HUES6 (cell line): ENCODE results near the gene BCAP31.
"Not testable (repeated sequence)": the region's sequence is repeated elsewhere in the genome, so short reads cannot be mapped to it uniquely, and the experiment has no call there.

Experiments
- H3K27ac ChIP-seq: 2 replicates; pipeline ENCODE4 v1.7.0; 2013; ENCODE audit warnings: low read depth, mild to moderate bottlenecking, low read length, inconsistent platforms
- H3K27me3 ChIP-seq: 2 replicates; pipeline ENCODE4 v1.6.1; 2013; ENCODE audit warnings: low read length; ENCODE audit not compliant: control insufficient read depth, insufficient read depth
- H3K36me3 ChIP-seq: 2 replicates; pipeline ENCODE4 v1.6.1; 2013; ENCODE audit warnings: low read length; ENCODE audit not compliant: control insufficient read depth, insufficient read depth
- H3K4me1 ChIP-seq: 2 replicates; pipeline ENCODE4 v1.6.1; 2013; ENCODE audit warnings: low read length; ENCODE audit not compliant: control insufficient read depth, insufficient read depth
- H3K4me3 ChIP-seq: 2 replicates; pipeline ENCODE4 v1.5.1; 2013; ENCODE audit warnings: low read depth, low read length
- H3K9ac ChIP-seq: one replicate; pipeline ENCODE4 v1.6.1; 2013; ENCODE audit warnings: mild to moderate bottlenecking, low read length
- H3K9me3 ChIP-seq: 2 replicates; pipeline ENCODE4 v1.6.1; 2013; ENCODE audit warnings: low read depth, low read length; ENCODE audit not compliant: control insufficient read depth, insufficient read depth

The BCAP31 gene

GRCh38 chrX:153707406-153707805, 16.8 kb downstream of the BCAP31 start:
- H3K27ac ChIP-seq = no peak overlapping the region
- H3K4me3 ChIP-seq = no peak overlapping the region
- peaks cover 10% of the 10 kb centered on the region; the same call in 1 of the 2 replicates for H3K4me1 ChIP-seq
- peaks cover 77% of the 10 kb centered on the region for H3K36me3 ChIP-seq
- peaks cover 7% of the 10 kb centered on the region; the same call in 1 of the 2 replicates for H3K9me3 ChIP-seq
- no peak overlapping the region for H3K9ac ChIP-seq
- H3K27me3 ChIP-seq = no peaks in the 10 kb centered on the region

DNA sequence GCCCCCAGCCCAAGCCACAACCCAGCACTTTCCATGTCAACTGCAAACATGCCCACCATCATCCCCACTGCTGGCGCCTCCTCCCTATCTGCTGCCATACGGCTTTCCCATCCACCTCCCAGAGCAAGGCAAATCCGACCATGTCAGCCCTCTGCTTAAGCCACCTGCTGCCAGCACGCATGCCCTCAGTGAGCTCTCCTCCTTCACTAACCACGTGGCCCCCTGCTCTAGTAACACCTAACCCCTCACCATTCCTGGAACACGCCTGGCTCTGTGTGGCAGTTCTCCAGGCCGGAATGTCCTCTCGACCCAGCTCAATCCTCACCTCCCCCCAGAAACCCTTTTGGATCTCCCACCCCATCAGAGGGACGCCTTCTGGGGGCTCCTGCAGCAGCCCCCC, 17.4 kb downstream of the BCAP31 start:
- peaks cover 7% of the 10 kb centered on the region; the same call in 1 of the 2 replicates for H3K9me3 ChIP-seq
- peaks cover 82% of the 10 kb centered on the region for H3K36me3 ChIP-seq
- H3K27me3 ChIP-seq = no peaks in the 10 kb centered on the region
- H3K27ac ChIP-seq = no peak overlapping the region
- no peak overlapping the region for H3K9ac ChIP-seq
- no peak overlapping the region for H3K4me3 ChIP-seq
- H3K4me1 ChIP-seq = peaks cover 10% of the 10 kb centered on the region; the same call in 1 of the 2 replicates

- not testable (repeated sequence) for H3K27ac ChIP-seq, H3K27me3 ChIP-seq, H3K4me3 ChIP-seq, H3K9me3 ChIP-seq, H3K9ac ChIP-seq
- Histone ChIP-seq H3K36me3 (peaks cover 87% of the 10 kb centered on the region), H3K4me1 (peaks cover 10% of the 10 kb centered on the region; the same call in 1 of the 2 replicates)
These were observed 18.7 kb downstream of the BCAP31 start for GRCh38 chrX:153705403-153706060.

- Histone ChIP-seq H3K4me1 (peaks cover 10% of the 10 kb centered on the region; the same call in 1 of the 2 replicates), H3K36me3 (peaks cover 84% of the 10 kb centered on the region), H3K9me3 (peaks cover 10% of the 10 kb centered on the region; the same call in 1 of the 2 replicates)
- not testable (repeated sequence) for H3K27me3 ChIP-seq, H3K4me3 ChIP-seq, H3K9ac ChIP-seq, H3K27ac ChIP-seq
These were observed 19.4 kb downstream of the BCAP31 start for GRCh38 chrX:153704631-153705402.

GRCh38 chrX:153704021-153704526, 20.1 kb downstream of the BCAP31 start:
- Histone ChIP-seq H3K9me3 (peaks cover 10% of the 10 kb centered on the region; the same call in 1 of the 2 replicates), H3K36me3 (peaks cover 84% of the 10 kb centered on the region), H3K27me3 (no peaks in the 10 kb centered on the region), H3K9ac (no peak overlapping the region), H3K4me1 (peaks cover 10% of the 10 kb centered on the region; the same call in 1 of the 2 replicates), H3K4me3 (no peak overlapping the region), H3K27ac (no peak overlapping the region)

DNA sequence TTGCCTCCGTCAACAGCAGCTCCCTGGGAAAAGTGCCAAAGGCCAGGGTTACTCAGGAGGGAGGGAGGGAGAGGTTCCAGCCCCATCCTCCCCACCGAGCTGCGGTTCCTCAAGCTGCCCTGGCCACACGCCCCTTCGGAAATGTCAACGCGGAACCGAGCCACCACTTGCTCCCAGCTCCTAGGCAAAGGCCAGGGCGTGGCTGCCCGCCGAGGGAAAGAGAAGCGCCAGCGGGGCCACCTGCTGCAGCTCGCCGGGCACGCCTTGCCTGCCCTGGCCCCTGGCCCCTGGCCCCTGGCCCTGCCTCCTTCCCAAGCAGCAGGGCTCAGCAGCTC, 21.2 kb downstream of the BCAP31 start:
- H3K4me3 ChIP-seq = no peak overlapping the region
- peaks cover 79% of the 10 kb centered on the region for H3K36me3 ChIP-seq
- peaks cover 10% of the 10 kb centered on the region; the same call in 1 of the 2 replicates for H3K9me3 ChIP-seq
- H3K27ac ChIP-seq = no peak overlapping the region
- H3K9ac ChIP-seq = no peak overlapping the region
- H3K27me3 ChIP-seq = no peaks in the 10 kb centered on the region
- peaks cover 3% of the 10 kb centered on the region; the same call in 1 of the 2 replicates for H3K4me1 ChIP-seq

DNA sequence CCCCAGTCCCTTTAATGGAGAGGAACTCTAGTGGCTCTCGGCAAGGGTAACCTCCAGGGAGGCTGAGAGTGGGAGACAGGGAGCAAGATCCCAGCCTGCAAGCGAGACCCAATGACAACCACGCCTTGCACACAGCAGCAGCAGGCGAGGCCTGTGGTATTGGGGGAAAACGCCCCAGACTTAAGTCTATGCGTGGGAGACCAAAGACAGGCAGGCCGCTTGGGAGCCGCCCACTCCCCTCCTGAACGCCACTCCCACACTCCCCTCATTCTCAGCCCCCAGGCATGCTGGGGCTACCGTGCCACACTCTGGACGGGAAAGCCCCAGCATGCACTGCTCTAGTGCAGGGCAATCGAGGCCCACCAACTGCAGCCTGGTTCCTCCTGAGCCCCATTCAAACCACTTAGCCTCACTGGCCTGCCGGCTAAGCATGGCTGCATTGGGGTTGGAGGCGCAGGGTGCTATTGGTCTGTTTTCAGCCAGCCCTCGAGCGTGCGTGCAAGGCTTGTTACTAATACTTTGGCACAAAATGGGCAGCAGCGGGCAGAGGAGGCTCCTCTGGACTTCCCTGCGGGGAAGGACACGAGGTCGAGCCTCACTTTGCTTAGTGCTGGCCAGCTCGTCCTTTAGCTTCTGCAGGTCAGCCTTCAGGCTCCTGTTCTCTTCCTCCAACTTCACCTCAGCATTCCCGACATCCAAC, 21.7 kb downstream of the BCAP31 start:
- Histone ChIP-seq H3K27ac (no peak overlapping the region), H3K9me3 (peaks cover 10% of the 10 kb centered on the region; the same call in 1 of the 2 replicates), H3K4me1 (no peaks in the 10 kb centered on the region), H3K4me3 (no peak overlapping the region), H3K36me3 (peaks cover 79% of the 10 kb centered on the region), H3K27me3 (no peaks in the 10 kb centered on the region), H3K9ac (no peak overlapping the region)

DNA sequence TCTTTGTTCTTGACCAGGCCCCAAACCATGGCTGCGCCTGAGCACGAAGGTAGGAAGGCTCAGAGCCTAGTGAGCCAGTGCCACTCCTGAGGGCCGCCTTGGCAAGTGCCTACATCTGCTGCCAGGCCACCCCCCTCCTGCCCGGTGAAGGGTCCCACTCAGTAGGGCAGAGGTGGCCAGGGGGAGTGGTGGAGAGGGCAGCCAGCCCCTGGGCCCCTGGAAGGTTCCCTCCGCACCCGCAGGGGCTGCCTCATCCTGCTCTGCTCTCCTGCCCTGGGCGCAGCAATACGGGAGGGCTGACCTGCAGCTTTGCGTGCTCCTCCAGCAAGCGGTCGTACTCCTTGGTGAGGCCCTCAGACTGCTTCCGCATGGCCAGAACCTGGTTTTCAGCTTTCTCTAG, 22.5 kb downstream of the BCAP31 start:
- Histone ChIP-seq H3K4me3 (no peak overlapping the region), H3K9ac (no peak overlapping the region), H3K27ac (no peak overlapping the region), H3K4me1 (no peaks in the 10 kb centered on the region), H3K27me3 (no peaks in the 10 kb centered on the region), H3K9me3 (peaks cover 9% of the 10 kb centered on the region; the same call in 1 of the 2 replicates), H3K36me3 (peaks cover 80% of the 10 kb centered on the region)

GRCh38 chrX:153700967-153701366, 23.2 kb downstream of the BCAP31 start:
- Histone ChIP-seq H3K4me1 (no peaks in the 10 kb centered on the region), H3K27me3 (no peaks in the 10 kb centered on the region), H3K27ac (no peak overlapping the region), H3K9ac (no peak overlapping the region), H3K4me3 (no peak overlapping the region), H3K36me3 (peaks cover 80% of the 10 kb centered on the region), H3K9me3 (peaks cover 6% of the 10 kb centered on the region; the same call in 1 of the 2 replicates)

DNA sequence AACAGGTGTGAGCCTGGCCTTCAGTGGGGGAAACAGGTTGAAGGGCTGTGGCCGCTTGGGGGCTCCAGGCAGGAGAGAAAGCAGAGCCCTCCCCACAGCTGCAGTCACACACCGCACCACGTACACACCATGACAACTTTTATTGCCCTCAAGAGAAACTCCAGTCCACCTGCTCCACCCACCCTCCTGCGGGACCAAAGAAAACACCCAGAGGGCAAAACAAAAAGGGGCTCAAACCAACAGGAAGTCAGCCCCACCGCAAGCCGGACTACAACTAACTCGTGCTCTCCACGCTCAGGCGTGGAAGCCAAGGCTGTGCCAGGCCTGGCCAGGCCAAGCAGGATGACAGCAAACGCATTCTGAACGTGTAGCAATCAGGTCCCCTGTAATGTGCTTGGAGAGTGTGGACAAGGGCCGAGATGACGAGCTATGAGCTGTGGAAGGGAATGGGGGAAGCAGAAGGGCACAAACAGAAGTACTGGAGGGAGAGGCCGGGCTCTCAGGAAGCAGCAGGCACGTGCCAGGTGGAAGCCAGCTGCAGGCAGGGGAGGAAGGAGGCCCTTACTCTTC, 23.7 kb downstream of the BCAP31 start:
- Histone ChIP-seq H3K9me3 (peaks cover 6% of the 10 kb centered on the region; the same call in 1 of the 2 replicates), H3K36me3 (peaks cover 85% of the 10 kb centered on the region), H3K4me1 (no peaks in the 10 kb centered on the region), H3K9ac (no peak overlapping the region), H3K27ac (no peak overlapping the region), H3K4me3 (no peak overlapping the region), H3K27me3 (no peaks in the 10 kb centered on the region)
